Measurements from ENCODE around the gene TMCO2. TPM values are rescaled to one million over a fixed set of nuclear protein-coding genes. Genes with fewer than 3 reads are reported as not detected.

Gene TMCO2
- total RNA-seq, 1 experiment from 2014 or later: not detected

- Histone ChIP-seq H3K36me3 (ENCODE audit: control insufficient read depth in 1 of 2, insufficient read depth in 2 of 2, low read length in 2 of 2) (peaks cover 0 to under 1% of the 10 kb centered on the region in 2 experiments; a peak in 1 of 4 replicates), H3K4me3 (replicated peaks in 1 of 2; ENCODE audit: low read depth in 1 of 2, low read length in 2 of 2) (no peak overlapping the region), H4K20me1 (ENCODE audit: insufficient read depth) (no peaks in the 10 kb centered on the region), H3K27me3 (ENCODE audit: insufficient read depth, low read length) (no peaks in the 10 kb centered on the region), H3K9me2 (ENCODE audit: insufficient read depth) (no peaks in the 10 kb centered on the region), H3K9ac (ENCODE audit: low read length) (no peak overlapping the region), H3K4me1 (ENCODE audit: control insufficient read depth in 1 of 2, insufficient read depth in 2 of 2, low read length in 2 of 2) (peaks cover 18 to 50% of the 10 kb centered on the region in 2 experiments), H3K27ac (ENCODE audit: low read depth, low read length) (no peak overlapping the region), H3K79me2 (ENCODE audit: insufficient read depth, low read length) (no peaks in the 10 kb centered on the region), H3K9me3 (ENCODE audit: control insufficient read depth in 1 of 2, insufficient read depth in 1 of 2, low read depth in 1 of 2, low read length in 2 of 2) (no peaks in the 10 kb centered on the region), H3K4me2 (ENCODE audit: low read length) (no peak overlapping the region), H2AFZ (ENCODE audit: low read depth, low read length, poor library complexity, severe bottlenecking) (no peak overlapping the region)
- no peak for TF ChIP-seq ZBTB33 (IDR thresholded peaks at IDR 0.05; ENCODE audit: extremely low read depth, insufficient replicate concordance, low read length)
- no peak for TF ChIP-seq SRF (IDR thresholded peaks at IDR 0.05; ENCODE audit: low read depth)
- no peak for TF ChIP-seq EZH2phosphoT487 (IDR thresholded peaks at IDR 0.05; ENCODE audit: borderline replicate concordance)
- TF ChIP-seq EZH2 (IDR thresholded peaks at IDR 0.05): no peak
- TF ChIP-seq CTCF (IDR thresholded peaks at IDR 0.05 in 2 of 3, conservative IDR thresholded peaks at IDR 0.05 in 1 of 3; ENCODE audit: borderline replicate concordance in 1 of 3, insufficient read depth in 1 of 3, low read depth in 2 of 3, low read length in 2 of 3): no peak
- no peak for TF ChIP-seq YY1 (IDR thresholded peaks at IDR 0.05; ENCODE audit: extremely low read depth, insufficient replicate concordance, low read depth, low read length)
- no peak for TF ChIP-seq ATF3 (IDR thresholded peaks at IDR 0.05)
- TF ChIP-seq RAD21 (IDR thresholded peaks at IDR 0.05; ENCODE audit: low read depth): no peak
- TF ChIP-seq TCF7L2 (IDR thresholded peaks at IDR 0.05; ENCODE audit: borderline replicate concordance, extremely low read depth, insufficient read depth, insufficient read length): no peak
- no peak for TF ChIP-seq SP1 (IDR thresholded peaks at IDR 0.05; ENCODE audit: low read depth)
- no peak for TF ChIP-seq CEBPB (IDR thresholded peaks at IDR 0.05; ENCODE audit: low read depth)
- no peak for TF ChIP-seq CBX3 (IDR thresholded peaks at IDR 0.05; ENCODE audit: low read depth)
- TF ChIP-seq ZFX (IDR thresholded peaks at IDR 0.05): no peak
- no peak for TF ChIP-seq EGR1 (IDR thresholded peaks at IDR 0.05; ENCODE audit: low read depth)
- no peak for TF ChIP-seq JUND (IDR thresholded peaks at IDR 0.05)
- no peak for TF ChIP-seq MAX (IDR thresholded peaks at IDR 0.05)
- no peak for TF ChIP-seq POLR2A (IDR thresholded peaks at IDR 0.05; ENCODE audit: borderline replicate concordance, extremely low read depth, insufficient read depth, insufficient read length)
- no peak for TF ChIP-seq POLR2AphosphoS5 (IDR thresholded peaks at IDR 0.05; ENCODE audit: low read depth, low read length)
- TSS peak; percentile 22 for BruUV-seq (replicated peaks)
- ATAC-seq (no peak), DNase-seq (ENCODE audit: low read depth, low spot score) (no peak)
- ChIA-PET POLR2A (no interaction called here), CTCF (interaction anchor here (0.6 kb wide), 1 partner anchor 79 kb away, joined by 3 read pairs; no protein-coding TSS in a partner anchor), RAD21 (ENCODE audit: low non-redundant PET in 1 of 2, low total read pairs in 2 of 2, uncharacterized antibody in 2 of 2, unreplicated experiment in 2 of 2) (no interaction called here)
- intact Hi-C loops (cut with micrococcal nuclease): no loop called here
Observed at GRCh38 chr1:40243351-40243750, 4.4 kb upstream of the TMCO2 start.
